ENCODE data around the gene PRPH2.
"Not testable (repeated sequence)": the region's sequence is repeated elsewhere in the genome, so short reads cannot be mapped to it uniquely, and the experiment has no call there.

PRPH2 gene

GRCh38 chr6:42740725-42741124 lies 18.3 kb upstream of the PRPH2 start:
- DNase-seq = no peak

- no peak for DNase-seq
Measured at GRCh38 chr6:42735976-42736375, 13.6 kb upstream of the PRPH2 start.

- DNase-seq = not testable (repeated sequence)
Measured at GRCh38 chr6:42733867-42734481, 11.6 kb upstream of the PRPH2 start.

GRCh38 chr6:42729731-42730130 lies 7.3 kb upstream of the PRPH2 start:
- DNase-seq = no peak

GRCh38 chr6:42727627-42728026 lies 5.2 kb upstream of the PRPH2 start:
- DNase-seq = no peak

- no peak for DNase-seq
Measured at GRCh38 chr6:42727087-42727611, 4.8 kb upstream of the PRPH2 start.

- peak; percentile 67 for DNase-seq
Measured at GRCh38 chr6:42726485-42727086, 4.2 kb upstream of the PRPH2 start.

- no peak for DNase-seq
Measured at GRCh38 chr6:42726026-42726425, 3.6 kb upstream of the PRPH2 start.

GRCh38 chr6:42724825-42725224 lies 2.4 kb upstream of the PRPH2 start:
- no peak for DNase-seq

GRCh38 chr6:42720739-42721138 lies 1.7 kb downstream of the PRPH2 start:
- no peak for DNase-seq

- no peak for DNase-seq
Measured at GRCh38 chr6:42715871-42716270, 6.5 kb downstream of the PRPH2 start.

GRCh38 chr6:42714098-42714761 lies 8.2 kb downstream of the PRPH2 start:
- DNase-seq = no peak

- no peak for DNase-seq
Measured at GRCh38 chr6:42711930-42712329, 10.5 kb downstream of the PRPH2 start.

- no peak for DNase-seq
Measured at GRCh38 chr6:42710316-42710715, 12.1 kb downstream of the PRPH2 start.

- DNase-seq = no peak
Measured at GRCh38 chr6:42709871-42710270, 12.5 kb downstream of the PRPH2 start.

- DNase-seq = no peak
Measured at GRCh38 chr6:42708096-42708495, 14.3 kb downstream of the PRPH2 start.

GRCh38 chr6:42707595-42707994 lies 14.8 kb downstream of the PRPH2 start:
- no peak for DNase-seq

- no peak for DNase-seq
Measured at GRCh38 chr6:42704937-42705374, 17.4 kb downstream of the PRPH2 start.

- DNase-seq = no peak
Measured at GRCh38 chr6:42704251-42704936, 18.0 kb downstream of the PRPH2 start.

GRCh38 chr6:42702786-42703185 lies 19.6 kb downstream of the PRPH2 start:
- not testable (repeated sequence) for DNase-seq

- DNase-seq = no peak
Measured at GRCh38 chr6:42702200-42702599, 20.2 kb downstream of the PRPH2 start.

- no peak for DNase-seq
Measured at GRCh38 chr6:42698217-42698616, 24.2 kb downstream of the PRPH2 start.

GRCh38 chr6:42697268-42697655 lies 25.1 kb downstream of the PRPH2 start:
- DNase-seq = no peak
